ENCODE results near the gene GALC. TPM values are rescaled to one million over a fixed set of nuclear protein-coding genes. Genes with fewer than 3 reads are reported as not detected.

The GALC gene
- total and polyA plus RNA-seq, 2 donors from 2014 or later, result 13.6 to 29.4 TPM

DNA sequence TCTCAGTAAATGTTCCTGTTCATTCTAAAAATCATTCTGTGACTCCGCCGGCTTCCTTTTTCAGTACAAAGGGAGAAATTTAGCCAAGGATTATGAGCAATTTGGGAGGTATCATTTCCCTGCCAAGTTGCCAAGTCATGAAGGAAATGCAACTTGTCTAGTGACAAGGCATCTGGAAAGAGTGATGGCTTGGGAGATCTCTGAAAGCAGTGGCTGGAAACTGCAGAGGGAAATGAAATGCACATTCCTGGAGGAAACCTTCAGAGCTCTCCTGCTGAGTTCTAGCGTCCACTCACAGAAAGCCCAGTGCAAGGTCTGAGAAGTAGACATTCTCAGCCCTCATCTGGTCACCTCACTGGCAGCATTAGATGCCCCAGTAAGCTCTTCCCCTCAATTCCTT lies 91.7 kb downstream of the GALC start:
- Histone ChIP-seq H3K27ac (ENCODE audit: low read depth in 2 of 2, low read length in 2 of 2) (no peak overlapping the region), H3K27me3 (ENCODE audit: control insufficient read depth, insufficient read depth, low read length) (no peaks in the 10 kb centered on the region), H3K9me3 (ENCODE audit: control insufficient read depth in 2 of 3, insufficient read depth in 1 of 3, low read length in 3 of 3) (no peaks in the 10 kb centered on the region), H3K9ac (ENCODE audit: low read length in 3 of 3) (no peak overlapping the region), H3K36me3 (ENCODE audit: control insufficient read depth in 2 of 3, insufficient read depth in 3 of 3, low read length in 3 of 3) (no peaks in the 10 kb centered on the region), H3K4me1 (ENCODE audit: control insufficient read depth in 2 of 3, insufficient read depth in 2 of 3, low read depth in 1 of 3, low read length in 3 of 3) (no peaks in the 10 kb centered on the region), H3K4me3 (ENCODE audit: low read length in 3 of 3) (no peak overlapping the region)
- intact Hi-C loops (cut with DNase I), result no loop called here
- no peak for FAIRE-seq
- no peak for DNase-seq
- TF ChIP-seq, protein P1, sequence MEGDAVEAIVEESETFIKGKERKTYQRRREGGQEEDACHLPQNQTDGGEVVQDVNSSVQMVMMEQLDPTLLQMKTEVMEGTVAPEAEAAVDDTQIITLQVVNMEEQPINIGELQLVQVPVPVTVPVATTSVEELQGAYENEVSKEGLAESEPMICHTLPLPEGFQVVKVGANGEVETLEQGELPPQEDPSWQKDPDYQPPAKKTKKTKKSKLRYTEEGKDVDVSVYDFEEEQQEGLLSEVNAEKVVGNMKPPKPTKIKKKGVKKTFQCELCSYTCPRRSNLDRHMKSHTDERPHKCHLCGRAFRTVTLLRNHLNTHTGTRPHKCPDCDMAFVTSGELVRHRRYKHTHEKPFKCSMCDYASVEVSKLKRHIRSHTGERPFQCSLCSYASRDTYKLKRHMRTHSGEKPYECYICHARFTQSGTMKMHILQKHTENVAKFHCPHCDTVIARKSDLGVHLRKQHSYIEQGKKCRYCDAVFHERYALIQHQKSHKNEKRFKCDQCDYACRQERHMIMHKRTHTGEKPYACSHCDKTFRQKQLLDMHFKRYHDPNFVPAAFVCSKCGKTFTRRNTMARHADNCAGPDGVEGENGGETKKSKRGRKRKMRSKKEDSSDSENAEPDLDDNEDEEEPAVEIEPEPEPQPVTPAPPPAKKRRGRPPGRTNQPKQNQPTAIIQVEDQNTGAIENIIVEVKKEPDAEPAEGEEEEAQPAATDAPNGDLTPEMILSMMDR (IDR thresholded peaks at IDR 0.05; ENCODE audit: borderline replicate concordance, extremely low read depth, insufficient read depth), result no peak

DNA sequence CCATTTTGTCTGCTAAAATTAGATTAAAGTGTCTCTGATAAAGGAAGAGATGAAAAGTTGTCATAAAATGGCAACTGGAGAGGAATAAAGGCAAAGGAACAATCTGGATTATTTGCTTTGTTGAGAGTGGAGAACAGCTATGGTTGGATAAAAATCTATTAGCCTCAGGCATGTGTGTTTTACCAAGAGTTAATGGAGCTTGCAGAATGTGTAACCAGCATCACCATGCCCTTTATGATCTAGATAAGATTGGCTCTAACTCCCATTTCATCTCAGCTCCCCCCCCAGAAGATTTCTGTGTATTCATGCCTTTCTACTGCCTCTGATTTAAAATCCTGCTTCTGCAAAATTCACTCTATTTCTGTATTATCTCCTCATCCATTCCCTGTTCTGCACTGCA lies 93.8 kb downstream of the GALC start:
- H3K27ac ChIP-seq (ENCODE audit: low read depth in 2 of 2, low read length in 2 of 2), result no peak overlapping the region
- H3K36me3 ChIP-seq (ENCODE audit: control insufficient read depth in 2 of 3, insufficient read depth in 3 of 3, low read length in 3 of 3), result no peaks in the 10 kb centered on the region
- peak in 2 of 5 donors; percentile 24 to 29 for DNase-seq
- TF ChIP-seq, protein P1 (IDR thresholded peaks at IDR 0.05; ENCODE audit: borderline replicate concordance, extremely low read depth, insufficient read depth), result no peak
- no peak for FAIRE-seq
- H3K4me1 ChIP-seq (ENCODE audit: control insufficient read depth in 2 of 3, insufficient read depth in 2 of 3, low read depth in 1 of 3, low read length in 3 of 3), result no peaks in the 10 kb centered on the region
- H3K9ac ChIP-seq (ENCODE audit: low read length in 3 of 3), result no peak overlapping the region
- H3K27me3 ChIP-seq (ENCODE audit: control insufficient read depth, insufficient read depth, low read length), result no peaks in the 10 kb centered on the region
- no peaks in the 10 kb centered on the region for H3K9me3 ChIP-seq (ENCODE audit: control insufficient read depth in 2 of 3, insufficient read depth in 1 of 3, low read length in 3 of 3)
- no peak overlapping the region for H3K4me3 ChIP-seq (ENCODE audit: low read length in 3 of 3)
- intact Hi-C loops (cut with DNase I), result no loop called here

DNA sequence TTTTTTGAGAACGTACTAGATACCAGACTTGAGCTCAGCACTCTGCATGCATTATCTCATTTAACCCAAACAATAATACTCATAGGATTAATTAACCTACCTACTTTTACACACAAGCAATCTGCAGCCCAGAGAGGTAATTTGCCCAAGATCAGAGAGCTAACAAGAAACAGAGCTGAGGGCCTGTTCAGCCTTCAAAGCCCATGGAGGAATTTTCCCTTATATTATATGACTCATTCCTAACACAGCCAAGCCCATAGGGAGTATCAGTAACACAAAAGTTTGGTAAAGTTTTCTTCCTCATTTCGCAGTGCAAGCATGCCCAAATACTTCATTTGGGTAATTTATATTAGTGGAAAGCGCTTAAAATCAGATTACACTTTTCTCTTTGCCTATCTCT lies 94.7 kb downstream of the GALC start:
- FAIRE-seq (no peak), DNase-seq (no peak)
- Histone ChIP-seq H3K9ac (ENCODE audit: low read length in 3 of 3) (no peak overlapping the region), H3K27me3 (ENCODE audit: control insufficient read depth, insufficient read depth, low read length) (no peaks in the 10 kb centered on the region), H3K9me3 (ENCODE audit: control insufficient read depth in 2 of 3, insufficient read depth in 1 of 3, low read length in 3 of 3) (no peaks in the 10 kb centered on the region), H3K4me3 (ENCODE audit: low read length in 3 of 3) (no peak overlapping the region), H3K27ac (ENCODE audit: low read depth in 2 of 2, low read length in 2 of 2) (no peak overlapping the region), H3K36me3 (ENCODE audit: control insufficient read depth in 2 of 3, insufficient read depth in 3 of 3, low read length in 3 of 3) (no peaks in the 10 kb centered on the region), H3K4me1 (ENCODE audit: control insufficient read depth in 2 of 3, insufficient read depth in 2 of 3, low read depth in 1 of 3, low read length in 3 of 3) (no peaks in the 10 kb centered on the region)
- TF ChIP-seq, protein P1 (IDR thresholded peaks at IDR 0.05; ENCODE audit: borderline replicate concordance, extremely low read depth, insufficient read depth), result no peak
- intact Hi-C loops (cut with DNase I), result no loop called here

Data from kidney (tissue), 14 donors.